ENCODE data around the gene DAP3.
"Not testable (repeated sequence)": the region's sequence is repeated elsewhere in the genome, so short reads cannot be mapped to it uniquely, and the experiment has no call there.

DAP3 gene

GRCh38 chr1:155681776-155682175 lies 7.1 kb upstream of the DAP3 start:
- DNase-seq (ENCODE audit: low read depth), result no peak

GRCh38 chr1:155687705-155688323 lies 1.1 kb upstream of the DAP3 start:
- not testable (repeated sequence) for DNase-seq (ENCODE audit: low read depth)

GRCh38 chr1:155688324-155689080 lies 389 bp upstream of the DAP3 start, which contains the start of gene YY1AP1:
YY1AP1 (minus strand) TSS chr1:155688774; CDS start chr1:155680436, 8,338 bp downstream.
- DNase-seq (ENCODE audit: low read depth), result peak; percentile 91

GRCh38 chr1:155691992-155692528 lies 3.2 kb downstream of the DAP3 start:
- DNase-seq (ENCODE audit: low read depth), result no peak

GRCh38 chr1:155694167-155694566 lies 5.3 kb downstream of the DAP3 start:
- DNase-seq (ENCODE audit: low read depth), result no peak

- no peak for DNase-seq (ENCODE audit: low read depth)
These were observed 6.2 kb downstream of the DAP3 start for GRCh38 chr1:155695072-155695471.

- DNase-seq (ENCODE audit: low read depth), result no peak
These were observed 6.7 kb downstream of the DAP3 start for GRCh38 chr1:155695608-155696007.

GRCh38 chr1:155696524-155696923 lies 7.6 kb downstream of the DAP3 start:
- no peak for DNase-seq (ENCODE audit: low read depth)

GRCh38 chr1:155697046-155697445 lies 8.2 kb downstream of the DAP3 start:
- DNase-seq (ENCODE audit: low read depth), result no peak

- DNase-seq (ENCODE audit: low read depth), result not testable (repeated sequence)
These were observed 8.7 kb downstream of the DAP3 start for GRCh38 chr1:155697616-155698015.

GRCh38 chr1:155698382-155699038 lies 9.6 kb downstream of the DAP3 start:
- peak; percentile 59 for DNase-seq (ENCODE audit: low read depth)

GRCh38 chr1:155699062-155699461 lies 10.2 kb downstream of the DAP3 start:
- not testable (repeated sequence) for DNase-seq (ENCODE audit: low read depth)

GRCh38 chr1:155701675-155702074 lies 12.8 kb downstream of the DAP3 start:
- DNase-seq (ENCODE audit: low read depth), result not testable (repeated sequence)

GRCh38 chr1:155703216-155703615 lies 14.3 kb downstream of the DAP3 start:
- no peak for DNase-seq (ENCODE audit: low read depth)

- DNase-seq (ENCODE audit: low read depth), result not testable (repeated sequence)
These were observed 15.5 kb downstream of the DAP3 start for GRCh38 chr1:155704414-155704813.

- peak; percentile 79 for DNase-seq (ENCODE audit: low read depth)
These were observed 17.2 kb downstream of the DAP3 start for GRCh38 chr1:155706139-155706538.

GRCh38 chr1:155709391-155709790 lies 20.5 kb downstream of the DAP3 start:
- DNase-seq (ENCODE audit: low read depth), result no peak

- DNase-seq (ENCODE audit: low read depth), result not testable (repeated sequence)
These were observed 22.6 kb downstream of the DAP3 start for GRCh38 chr1:155711457-155711856.

GRCh38 chr1:155712636-155713035 lies 23.7 kb downstream of the DAP3 start:
- not testable (repeated sequence) for DNase-seq (ENCODE audit: low read depth)

GRCh38 chr1:155713075-155713474 lies 24.2 kb downstream of the DAP3 start:
- DNase-seq (ENCODE audit: low read depth), result no peak

GRCh38 chr1:155715056-155715455 lies 26.2 kb downstream of the DAP3 start:
- DNase-seq (ENCODE audit: low read depth), result not testable (repeated sequence)

- no peak for DNase-seq (ENCODE audit: low read depth)
These were observed 26.9 kb downstream of the DAP3 start for GRCh38 chr1:155715777-155716176.

- DNase-seq (ENCODE audit: low read depth), result no peak
These were observed 28.1 kb downstream of the DAP3 start for GRCh38 chr1:155717041-155717440.

Data from iris pigment epithelial cell (primary cell).